Measurements from ENCODE around the gene SMCP.

DNA sequence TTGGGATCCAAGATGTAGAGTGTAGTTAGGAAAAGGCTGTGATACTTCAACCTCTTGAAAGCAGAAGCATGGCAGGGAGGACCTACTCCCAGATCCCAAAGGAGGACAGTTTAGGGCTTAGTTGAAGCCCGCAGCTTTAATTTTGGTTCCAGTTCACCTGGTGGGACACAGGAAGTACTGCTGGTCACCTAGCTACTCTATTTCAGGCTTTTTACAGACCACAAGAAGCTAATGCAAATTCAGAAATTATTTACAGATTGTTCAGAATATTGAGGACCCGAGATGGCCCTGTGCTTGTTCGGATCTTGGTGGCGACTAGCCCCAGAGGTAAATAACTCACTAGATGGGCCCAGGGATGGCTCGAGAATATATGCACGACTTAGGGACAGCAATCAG is 6.4 kb upstream of the SMCP start:
- TF ChIP-seq, protein P1, sequence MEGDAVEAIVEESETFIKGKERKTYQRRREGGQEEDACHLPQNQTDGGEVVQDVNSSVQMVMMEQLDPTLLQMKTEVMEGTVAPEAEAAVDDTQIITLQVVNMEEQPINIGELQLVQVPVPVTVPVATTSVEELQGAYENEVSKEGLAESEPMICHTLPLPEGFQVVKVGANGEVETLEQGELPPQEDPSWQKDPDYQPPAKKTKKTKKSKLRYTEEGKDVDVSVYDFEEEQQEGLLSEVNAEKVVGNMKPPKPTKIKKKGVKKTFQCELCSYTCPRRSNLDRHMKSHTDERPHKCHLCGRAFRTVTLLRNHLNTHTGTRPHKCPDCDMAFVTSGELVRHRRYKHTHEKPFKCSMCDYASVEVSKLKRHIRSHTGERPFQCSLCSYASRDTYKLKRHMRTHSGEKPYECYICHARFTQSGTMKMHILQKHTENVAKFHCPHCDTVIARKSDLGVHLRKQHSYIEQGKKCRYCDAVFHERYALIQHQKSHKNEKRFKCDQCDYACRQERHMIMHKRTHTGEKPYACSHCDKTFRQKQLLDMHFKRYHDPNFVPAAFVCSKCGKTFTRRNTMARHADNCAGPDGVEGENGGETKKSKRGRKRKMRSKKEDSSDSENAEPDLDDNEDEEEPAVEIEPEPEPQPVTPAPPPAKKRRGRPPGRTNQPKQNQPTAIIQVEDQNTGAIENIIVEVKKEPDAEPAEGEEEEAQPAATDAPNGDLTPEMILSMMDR (conservative IDR thresholded peaks at IDR 0.05; ENCODE audit: low read depth, low read length) = no peak
- TF ChIP-seq EZH2 (IDR thresholded peaks at IDR 0.05; ENCODE audit: borderline replicate concordance, low read depth, low read length, poor library complexity, severe bottlenecking) = no peak
